Measurements from ENCODE around the gene NES.

DNA sequence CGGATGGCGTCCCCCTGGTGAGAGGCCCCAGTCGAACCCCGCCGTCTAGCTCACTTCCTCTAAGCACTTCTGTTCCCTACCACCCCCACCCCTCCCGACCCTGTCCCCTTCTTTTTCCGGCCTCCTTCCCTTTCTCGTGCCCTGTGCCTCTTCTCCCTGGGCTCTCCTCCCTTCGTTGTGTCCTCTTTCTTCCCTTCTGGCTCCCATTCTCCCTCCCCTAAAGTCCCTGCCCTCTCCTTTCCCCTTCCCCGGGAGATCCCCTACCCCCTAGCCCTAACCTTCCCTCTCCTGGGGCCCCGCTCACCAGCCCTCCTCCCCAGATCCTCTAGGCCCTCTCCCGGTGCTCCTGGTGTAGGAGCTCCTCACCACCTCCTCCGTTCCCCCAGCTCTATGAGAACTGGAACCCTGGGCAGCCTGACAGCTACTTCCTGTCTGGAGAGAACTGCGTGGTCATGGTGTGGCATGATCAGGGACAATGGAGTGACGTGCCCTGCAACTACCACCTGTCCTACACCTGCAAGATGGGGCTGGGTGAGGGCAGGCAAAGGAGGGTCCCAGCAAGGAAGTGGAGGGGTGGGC lies 19.4 kb downstream of the NES start:
- no peak for TF ChIP-seq PAX5 (IDR thresholded peaks at IDR 0.05; ENCODE audit: insufficient read depth, low read length, severe bottlenecking)
- TF ChIP-seq POLR2AphosphoS5 (IDR thresholded peaks at IDR 0.05; ENCODE audit: low read depth, low read length), result no peak
- no peak for TF ChIP-seq POLR2A (IDR thresholded peaks at IDR 0.05; ENCODE audit: low read depth, low read length)

Measured in GM12891 (cell line).